Testis (tissue), 2 donors: ENCODE results near the gene LMO2.

Source experiments
- POLR2A ChIP-seq: fragments of 450-650 bp; IDR thresholded peaks from one replicate; pipeline ENCODE4 v1.6.1; 2017; ENCODE audit warnings: antibody characterized with exemption, mild to moderate bottlenecking, moderate library complexity
- TF ChIP-seq, protein P1 (sequence below), 3 experiments: fragments of 450-650 bp in 2 of 3; fragments of 200-600 bp in 1 of 3; sonication (generic) in 1 of 3; IDR thresholded peaks; one replicate each; pipeline ENCODE4 v1.5.1; 2016 to 2019; ENCODE audit warnings: antibody characterized with exemption in 3 of 3, mild to moderate bottlenecking in 2 of 3, moderate library complexity in 1 of 3

- TF ChIP-seq, protein P1, sequence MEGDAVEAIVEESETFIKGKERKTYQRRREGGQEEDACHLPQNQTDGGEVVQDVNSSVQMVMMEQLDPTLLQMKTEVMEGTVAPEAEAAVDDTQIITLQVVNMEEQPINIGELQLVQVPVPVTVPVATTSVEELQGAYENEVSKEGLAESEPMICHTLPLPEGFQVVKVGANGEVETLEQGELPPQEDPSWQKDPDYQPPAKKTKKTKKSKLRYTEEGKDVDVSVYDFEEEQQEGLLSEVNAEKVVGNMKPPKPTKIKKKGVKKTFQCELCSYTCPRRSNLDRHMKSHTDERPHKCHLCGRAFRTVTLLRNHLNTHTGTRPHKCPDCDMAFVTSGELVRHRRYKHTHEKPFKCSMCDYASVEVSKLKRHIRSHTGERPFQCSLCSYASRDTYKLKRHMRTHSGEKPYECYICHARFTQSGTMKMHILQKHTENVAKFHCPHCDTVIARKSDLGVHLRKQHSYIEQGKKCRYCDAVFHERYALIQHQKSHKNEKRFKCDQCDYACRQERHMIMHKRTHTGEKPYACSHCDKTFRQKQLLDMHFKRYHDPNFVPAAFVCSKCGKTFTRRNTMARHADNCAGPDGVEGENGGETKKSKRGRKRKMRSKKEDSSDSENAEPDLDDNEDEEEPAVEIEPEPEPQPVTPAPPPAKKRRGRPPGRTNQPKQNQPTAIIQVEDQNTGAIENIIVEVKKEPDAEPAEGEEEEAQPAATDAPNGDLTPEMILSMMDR (IDR thresholded peaks at IDR 0.05): no peak
- no peak for TF ChIP-seq POLR2A
Observed at GRCh38 chr11:33859306-33859705, 32.6 kb downstream of the LMO2 start.
